Activated T-cell treated with anti-CD3 and anti-CD28 coated beads, Interleukin-2, amount 50 U/mL, for 24 hours (primary cell): ENCODE measurements around the gene OR4A47.
"Not testable (repeated sequence)": the region's sequence is repeated elsewhere in the genome, so short reads cannot be mapped to it uniquely, and the experiment has no call there.

Source experiments
- DNase-seq: peaks from one replicate; pipeline ENCODE4 v3.0.0-alpha.2; 2020
- H3K27ac Mint-ChIP-seq: 2 replicates; pipeline ENCODE4 v1.8.0; 2020; ENCODE audit warnings: mild to moderate bottlenecking, mixed read lengths
- H3K27me3 Mint-ChIP-seq: 2 replicates; pipeline ENCODE4 v1.8.0; 2020; ENCODE audit warnings: mixed read lengths
- H3K36me3 Mint-ChIP-seq: 2 replicates; pipeline ENCODE4 v1.8.0; 2020; ENCODE audit warnings: low read depth, mixed read lengths
- H3K4me1 Mint-ChIP-seq: 2 replicates; pipeline ENCODE4 v1.8.0; 2020; ENCODE audit warnings: low read depth, mixed read lengths
- H3K4me3 Mint-ChIP-seq: 2 replicates; pipeline ENCODE4 v1.8.0; 2020; ENCODE audit warnings: mild to moderate bottlenecking, moderate library complexity, mixed read lengths
- H3K9me3 Mint-ChIP-seq: 2 replicates; pipeline ENCODE4 v1.8.0; 2020; ENCODE audit warnings: mixed read lengths

OR4A47 gene, protein sequence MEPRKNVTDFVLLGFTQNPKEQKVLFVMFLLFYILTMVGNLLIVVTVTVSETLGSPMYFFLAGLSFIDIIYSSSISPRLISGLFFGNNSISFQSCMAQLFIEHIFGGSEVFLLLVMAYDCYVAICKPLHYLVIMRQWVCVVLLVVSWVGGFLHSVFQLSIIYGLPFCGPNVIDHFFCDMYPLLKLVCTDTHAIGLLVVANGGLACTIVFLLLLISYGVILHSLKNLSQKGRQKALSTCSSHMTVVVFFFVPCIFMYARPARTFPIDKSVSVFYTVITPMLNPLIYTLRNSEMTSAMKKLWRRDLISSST

DNA sequence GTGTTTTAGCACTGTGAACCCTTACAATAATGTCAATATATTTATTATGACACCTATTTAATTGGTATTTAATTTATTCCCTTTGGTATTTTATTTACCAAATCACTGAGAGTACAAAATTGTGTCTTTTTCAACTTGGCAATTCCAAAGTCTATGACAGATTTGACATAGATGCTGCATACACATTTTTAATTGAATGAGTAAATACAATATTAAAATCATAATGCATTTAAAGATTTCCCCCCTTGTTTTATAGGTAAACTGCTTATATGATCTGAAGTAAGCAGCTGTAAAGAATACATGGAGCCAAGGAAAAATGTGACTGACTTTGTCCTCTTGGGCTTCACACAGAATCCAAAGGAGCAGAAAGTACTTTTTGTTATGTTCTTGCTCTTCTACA is at the start of gene OR4A47:
TSS of gene OR4A47 (plus strand) at position 301 of the 400 bp plus-strand sequence. CDS start at position 301, 0 bp downstream.
- not testable (repeated sequence) for DNase-seq, H3K27ac Mint-ChIP-seq, H3K4me1 Mint-ChIP-seq, H3K4me3 Mint-ChIP-seq, H3K9me3 Mint-ChIP-seq, H3K36me3 Mint-ChIP-seq, H3K27me3 Mint-ChIP-seq

DNA sequence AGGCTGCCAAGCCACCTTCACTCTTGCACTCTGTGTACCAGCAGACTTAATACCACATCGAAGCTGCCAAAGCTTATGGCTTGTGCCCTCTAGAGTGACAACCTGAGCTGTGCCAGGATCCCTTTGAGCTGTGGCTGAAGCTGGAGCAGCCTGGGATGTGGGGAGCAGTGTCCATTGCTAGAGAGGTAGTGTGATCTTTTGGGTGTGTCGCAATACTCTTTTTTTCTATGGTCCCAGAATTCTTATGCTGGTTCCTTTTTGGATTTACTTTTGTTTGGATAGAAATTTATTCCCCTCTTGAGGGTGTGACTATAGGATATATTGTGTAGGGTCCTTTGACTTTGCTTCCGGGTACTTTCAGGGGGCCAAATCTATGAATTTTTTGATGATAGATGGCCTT is 32.7 kb upstream of the OR4A47 start:
- H3K9me3 Mint-ChIP-seq, H3K36me3 Mint-ChIP-seq, H3K4me3 Mint-ChIP-seq, H3K4me1 Mint-ChIP-seq, H3K27me3 Mint-ChIP-seq, DNase-seq, H3K27ac Mint-ChIP-seq: not testable (repeated sequence)

DNA sequence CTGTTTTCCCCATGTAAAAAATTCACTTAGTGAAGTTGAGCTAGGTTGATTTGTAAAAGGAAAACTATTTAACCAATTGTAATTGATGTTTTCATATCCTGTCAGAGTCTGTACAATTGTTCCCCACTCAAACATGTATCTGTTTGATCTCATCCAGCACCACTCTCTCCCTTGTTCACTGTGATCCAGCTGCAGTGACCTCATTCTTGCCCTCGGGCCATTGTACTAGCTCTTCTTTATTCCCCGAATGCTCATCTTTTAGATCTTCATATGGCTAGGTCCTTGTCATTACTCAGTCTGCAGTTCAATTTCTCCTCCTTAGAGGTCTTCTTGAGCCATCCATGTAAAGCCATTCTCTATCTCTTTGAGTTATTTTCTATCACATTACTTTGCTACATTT is 14.6 kb upstream of the OR4A47 start:
- H3K9me3 Mint-ChIP-seq, H3K4me3 Mint-ChIP-seq, H3K4me1 Mint-ChIP-seq, H3K27me3 Mint-ChIP-seq, H3K36me3 Mint-ChIP-seq, DNase-seq, H3K27ac Mint-ChIP-seq: not testable (repeated sequence)

DNA sequence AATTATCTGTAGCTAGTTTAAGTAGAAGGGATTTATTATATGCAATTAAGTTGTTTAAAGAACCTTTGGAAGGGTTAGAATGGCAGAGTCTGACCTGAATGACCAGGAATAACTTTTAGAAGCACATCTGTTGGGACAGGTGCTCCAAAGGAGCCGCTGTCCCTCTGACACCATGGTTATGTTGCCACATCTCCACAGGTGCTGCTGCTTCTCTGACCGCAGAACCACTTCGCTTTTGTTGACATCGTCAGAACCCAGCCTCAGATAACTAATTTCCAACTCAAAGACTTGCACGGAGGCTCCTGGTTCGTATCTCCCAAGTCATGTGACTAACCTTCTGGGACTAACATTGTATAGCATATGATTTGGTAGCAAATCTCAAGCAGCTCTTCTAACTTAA is 13.9 kb upstream of the OR4A47 start:
- not testable (repeated sequence) for H3K27ac Mint-ChIP-seq, H3K4me3 Mint-ChIP-seq, H3K27me3 Mint-ChIP-seq, H3K4me1 Mint-ChIP-seq, H3K9me3 Mint-ChIP-seq, DNase-seq, H3K36me3 Mint-ChIP-seq

DNA sequence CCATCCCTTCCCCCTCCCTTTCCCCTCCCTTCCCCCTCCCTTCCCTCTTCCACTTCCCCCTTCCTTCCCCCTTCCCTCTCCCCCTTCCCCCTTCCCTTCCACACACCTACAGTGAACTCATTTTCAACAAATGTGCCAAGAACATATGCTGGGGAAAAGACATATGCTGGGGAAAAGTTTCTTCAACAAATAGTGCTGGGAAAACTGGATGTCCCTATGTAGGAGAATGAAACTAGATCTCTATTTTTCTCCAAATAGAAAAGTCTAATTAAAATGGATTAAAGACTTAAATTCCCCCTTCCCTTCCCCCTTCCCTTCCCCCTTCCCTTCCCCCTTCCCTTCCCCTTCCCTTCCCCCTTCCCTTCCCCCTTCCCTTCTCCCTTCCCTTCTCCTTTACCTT is 17.6 kb downstream of the OR4A47 start:
- H3K4me3 Mint-ChIP-seq, H3K9me3 Mint-ChIP-seq, H3K36me3 Mint-ChIP-seq: not testable (repeated sequence)

DNA sequence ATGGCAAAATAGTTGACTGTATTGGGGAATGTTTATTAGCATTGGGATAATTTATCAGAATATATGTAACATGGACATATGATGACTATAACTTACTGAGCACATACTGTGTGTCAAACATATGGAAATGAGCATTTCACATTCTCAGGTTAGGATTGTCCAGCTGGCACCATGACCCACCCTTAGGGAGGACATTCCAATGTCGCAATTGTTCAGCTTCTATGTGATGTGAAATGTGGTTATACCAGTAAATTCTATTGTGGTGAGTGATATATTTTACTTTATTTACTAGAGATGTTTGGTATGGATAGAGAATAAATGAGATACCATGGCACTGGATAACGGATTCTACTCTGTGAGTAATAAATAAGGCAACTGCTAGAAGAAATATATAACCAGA is 50.4 kb downstream of the OR4A47 start:
- Mint-ChIP-seq H3K4me3 (no peak overlapping the region), H3K36me3 (no peaks in the 10 kb centered on the region), H3K27ac (no peak overlapping the region), H3K27me3 (no peaks in the 10 kb centered on the region), H3K9me3 (peaks cover 9% of the 10 kb centered on the region), H3K4me1 (no peaks in the 10 kb centered on the region)
- no peak for DNase-seq

More for the DNA sequence above, 17.6 kb downstream of the OR4A47 start:
- DNase-seq, H3K4me1 Mint-ChIP-seq, H3K27me3 Mint-ChIP-seq, H3K27ac Mint-ChIP-seq: not testable (repeated sequence)
